Measurements from ENCODE around the gene PDE4B.

GRCh38 chr1:65773391-65774123 is 19.1 kb upstream of the PDE4B start:
- TF ChIP-seq CTCF (IDR thresholded peaks at IDR 0.05) = no peak
- no peak for TF ChIP-seq POLR2A (IDR thresholded peaks at IDR 0.05)

Data from esophagus squamous epithelium (tissue), 4 donors.